HepG2 (cell line): Measurements from ENCODE around the gene BCL6B. TPM values are rescaled to one million over a fixed set of nuclear protein-coding genes. Genes with fewer than 3 reads are reported as not detected.

Source experiments
- ATAC-seq: fragments of 200-7000 bp; cut with Tn5 transposase; 3 replicates; pipeline ENCODE4 v1.9.1; 2020; ENCODE audit warnings: mild to moderate bottlenecking, moderate library complexity
- BruUV-seq: library from RNA; stranded (reverse); fragments of 400-500 nt; replicated peaks from 2 replicates; lab custom pipeline; 2021; lab: Mats Ljungman, UMichigan
- CTCF ChIA-PET: fragments of 300-600 bp; formaldehyde crosslinking; extraction: SDS; loops from one replicate; lab custom pipeline; 2021; ENCODE audit warnings: low total read pairs, inconsistent platforms, low intra/inter-chr PET ratio; lab: Yijun Ruan, JAX
- POLR2A ChIA-PET: fragments of 350-600 bp; sonication (Branson Sonifier 250); formaldehyde crosslinking; loops from one replicate; lab custom pipeline; 2020; ENCODE audit warnings: antibody characterized with exemption, inconsistent platforms; lab: Yijun Ruan, JAX
- DNase-seq: peaks from one replicate; pipeline ENCODE4 v3.0.0-alpha.2; 2015; ENCODE audit warnings: low spot score
- FAIRE-seq: peaks from 3 replicates; lab custom pipeline; 2011; peaks lifted over from hg19 to GRCh38; lab: Jason Lieb, UNC
- H2AFZ ChIP-seq: one replicate; pipeline ENCODE4 v1.6.1; 2011; ENCODE audit warnings: low read length, inconsistent platforms
- H3K27ac ChIP-seq: fragments of 300-600 bp; 3 replicates; pipeline ENCODE4 v1.8.0; 2011; ENCODE audit warnings: mixed run types, mild to moderate bottlenecking, mixed read lengths, low read length, inconsistent platforms; ENCODE audit not compliant: insufficient read depth; ENCODE audit errors: extremely low read length
- H3K27me3 ChIP-seq, 2 experiments: fragments of 200-600 bp in 1 of 2; 2 replicates in 1 of 2; 3 replicates in 1 of 2; pipeline versions ENCODE4 v1.6.0 to v1.8.0; 2011; ENCODE audit warnings: low read length in 2 of 2, mild to moderate bottlenecking in 2 of 2, moderate library complexity in 2 of 2, inconsistent platforms in 1 of 2; ENCODE audit not compliant: insufficient read depth in 2 of 2, control insufficient read depth in 1 of 2
- H3K36me3 ChIP-seq, 2 experiments: fragments of 200-600 bp in 1 of 2; replicated peaks in 1 of 2; 2 replicates in 1 of 2; 3 replicates in 1 of 2; pipeline versions ENCODE4 v1.5.1 to v1.8.0; 2011; ENCODE audit warnings: low read length in 2 of 2, inconsistent platforms in 1 of 2; ENCODE audit not compliant: insufficient read depth in 2 of 2, control insufficient read depth in 1 of 2
- H3K4me1 ChIP-seq: 2 replicates; pipeline ENCODE4 v1.5.1; 2012; ENCODE audit warnings: low read length, inconsistent platforms; ENCODE audit not compliant: insufficient read depth
- H3K4me2 ChIP-seq: 2 replicates; pipeline ENCODE4 v1.6.0; 2011; ENCODE audit warnings: low read depth, low read length, inconsistent platforms
- H3K4me3 ChIP-seq, 3 experiments: fragments of 200-600 bp in 1 of 3; sonication (generic), shearing (Covaris generic) in 1 of 3; replicated peaks in 1 of 3; 2 replicates each; pipeline ENCODE4 v1.5.1; 2011 to 2016; ENCODE audit warnings: low read length in 3 of 3, inconsistent platforms in 2 of 3, low read depth in 2 of 3, mild to moderate bottlenecking in 2 of 3, control low read depth in 1 of 3, mixed read lengths in 1 of 3; ENCODE audit not compliant: insufficient read depth in 1 of 3
- H3K79me2 ChIP-seq: one replicate; pipeline ENCODE4 v1.6.1; 2011; ENCODE audit warnings: low read length, inconsistent platforms; ENCODE audit not compliant: insufficient read depth
- H3K9ac ChIP-seq: 2 replicates; pipeline ENCODE4 v1.6.0; 2011; ENCODE audit warnings: mild to moderate bottlenecking, low read depth, low read length, inconsistent platforms; ENCODE audit not compliant: insufficient read depth
- H3K9me3 ChIP-seq: 2 replicates; pipeline ENCODE4 v1.5.1; 2012; ENCODE audit warnings: mild to moderate bottlenecking, low read length
- H4K20me1 ChIP-seq: 2 replicates; pipeline ENCODE4 v1.6.0; 2011; ENCODE audit warnings: inconsistent platforms, mild to moderate bottlenecking, low read length, moderate library complexity; ENCODE audit not compliant: insufficient read depth
- ATF2 ChIP-seq: sonication (generic); formaldehyde crosslinking; IDR thresholded peaks from 2 replicates; pipeline ENCODE4 v1.4.0; 2020; ENCODE audit warnings: missing genetic modification reagents
- FIP1L1 ChIP-seq: fragments of 200-400 bp; formaldehyde crosslinking; IDR thresholded peaks from 2 replicates; pipeline ENCODE4 v1.6.1; 2018; ENCODE audit warnings: low read depth, mild to moderate bottlenecking, low read length, moderate library complexity, borderline replicate concordance; ENCODE audit not compliant: insufficient read depth
- PAX8 ChIP-seq: sonication (generic); formaldehyde crosslinking; IDR thresholded peaks from 2 replicates; pipeline ENCODE4 v1.8.0; 2022; ENCODE audit warnings: mild to moderate bottlenecking, missing genetic modification reagents, borderline replicate concordance
- RXRA ChIP-seq: sonication (generic); formaldehyde crosslinking; IDR thresholded peaks from 2 replicates; pipeline ENCODE4 v1.5.1; 2020; ENCODE audit warnings: missing genetic modification reagents
- SMAD9 ChIP-seq: sonication (generic); formaldehyde crosslinking; IDR thresholded peaks from 2 replicates; pipeline ENCODE4 v1.5.1; 2020; ENCODE audit warnings: mild to moderate bottlenecking, missing genetic modification reagents
- SNRNP70 ChIP-seq: fragments of 200-400 bp; formaldehyde crosslinking; IDR thresholded peaks from 2 replicates; pipeline ENCODE4 v1.6.1; 2017; ENCODE audit warnings: mild to moderate bottlenecking, low read depth, low read length, moderate library complexity
- TGIF2 ChIP-seq: IDR thresholded peaks from 2 replicates; pipeline ENCODE4 v1.6.1; 2016; ENCODE audit warnings: control low read depth, missing compliant biosample characterization
- YEATS4 ChIP-seq: sonication (generic); formaldehyde crosslinking; IDR thresholded peaks from 2 replicates; pipeline ENCODE4 v1.4.0; 2020; ENCODE audit warnings: missing genetic modification reagents, borderline replicate concordance
- ZNF260 ChIP-seq: sonication (generic); formaldehyde crosslinking; IDR thresholded peaks from 2 replicates; pipeline ENCODE4 v1.4.0; 2020; ENCODE audit warnings: missing genetic modification reagents, low read depth, mild to moderate bottlenecking, borderline replicate concordance
- ZNF556 ChIP-seq: sonication (generic); formaldehyde crosslinking; IDR thresholded peaks from 2 replicates; pipeline ENCODE4 v1.4.0; 2020; ENCODE audit warnings: mild to moderate bottlenecking, missing genetic modification reagents, borderline replicate concordance
- ZNF644 ChIP-seq: IDR thresholded peaks from 2 replicates; pipeline ENCODE4 v1.6.1; 2016; ENCODE audit warnings: low read depth
- ZSCAN12 ChIP-seq: sonication (generic); formaldehyde crosslinking; IDR thresholded peaks from 2 replicates; pipeline ENCODE4 v1.9.0; 2021; ENCODE audit warnings: mild to moderate bottlenecking, missing genetic modification reagents
- WGBS: methylation state at CpG from one replicate; pipeline ENCODE4 v1.1.6; 2017; ENCODE audit warnings: low lambda C conversion rate; 5-methylcytosine and 5-hydroxymethylcytosine counted together
- in situ Hi-C: cut with HindIII; loops from 2 replicates; pipeline ENCODE4 v1.10.0; 2017; ENCODE audit warnings: low pct_unique_long_range_greater_than_20kb; ENCODE audit not compliant: extremely low pct_ligation_motif_present
- intact Hi-C: fragments of 100-400 bp; cut with micrococcal nuclease; formaldehyde crosslinking; loops from one replicate; pipeline ENCODE4 v1.10.0; 2022; ENCODE audit not compliant: unreplicated experiment
- polyA plus RNA-seq, 8 experiments: library from polyadenylated mRNA; depleted of rRNA in 3 of 8; stranded (reverse) in 7 of 8; unstranded in 1 of 8; fragments of >200 nt; fragmentation: Illumina TruSeq in 4 of 8; extraction: Trizol in 4 of 8; gene quantifications; 2 replicates each; pipeline versions ENCODE4 v1.2.1 to v1.2.3, GENCODE V29; 2011 to 2016; ENCODE audit warnings: low read depth in 4 of 8, missing spikeins in 1 of 8, mixed read lengths in 1 of 8; ENCODE audit not compliant: insufficient read depth in 1 of 8
- total RNA-seq, 5 experiments: library from RNA; depleted of rRNA; stranded (reverse); fragments of >200 nt; fragmentation: Illumina TruSeq; extraction: Trizol; gene quantifications; 2 replicates each; pipeline ENCODE4 v1.2.3, GENCODE V29; 2016; ENCODE audit warnings: low read depth in 1 of 5
- TF ChIP-seq, protein P1 (sequence below): sonication (generic); formaldehyde crosslinking; IDR thresholded peaks from 2 replicates; pipeline ENCODE4 v1.4.0; 2020; ENCODE audit warnings: missing genetic modification reagents
- TF ChIP-seq, protein P2 (sequence below): sonication (generic); formaldehyde crosslinking; IDR thresholded peaks from 2 replicates; pipeline ENCODE4 v1.4.0; 2020; ENCODE audit warnings: mild to moderate bottlenecking, missing genetic modification reagents

BCL6B gene
- total and polyA plus RNA-seq, 2 of the 13 experiments (the other 11 are each of a cell fraction or from before 2014, with no cell fraction given), result not detected

GRCh38 chr17:7064261-7064660, 41.4 kb downstream of the BCL6B start:
- Histone ChIP-seq H3K36me3 (no peaks in the 10 kb centered on the region), H3K4me3 (no peak overlapping the region), H4K20me1 (no peaks in the 10 kb centered on the region), H2AFZ (no peak overlapping the region), H3K79me2 (no peaks in the 10 kb centered on the region), H3K9ac (no peak overlapping the region), H3K4me2 (no peak overlapping the region), H3K9me3 (peaks cover 11% of the 10 kb centered on the region), H3K27ac (no peak overlapping the region), H3K27me3 (0 out of 5 replicates have a peak, but pooled peaks cover 0 to 9% of the 10 kb centered on the region in 2 experiments), H3K4me1 (peaks cover 1% of the 10 kb centered on the region)
- BruUV-seq, result no TSS peak
- ATAC-seq, result no peak; the same call in 2 of the 3 replicates
- in situ Hi-C loops (no loop called here), intact Hi-C loops (no loop called here)
- no peak for TF ChIP-seq FIP1L1
- TF ChIP-seq RXRA (CRISPR knock-in tag), result no peak
- no peak for DNase-seq
- ChIA-PET CTCF (no interaction called here), POLR2A (no interaction called here)
- 54% methylated on average over 4 of the region's 4 CpGs for WGBS
- no peak for FAIRE-seq

- POLR2A ChIA-PET, result no interaction called here
- no peaks in the 10 kb centered on the region for H3K36me3 ChIP-seq
- no peak for ATAC-seq
- no peak for FAIRE-seq
- H3K79me2 ChIP-seq, result no peaks in the 10 kb centered on the region
- BruUV-seq, result no TSS peak
- H3K9ac ChIP-seq, result no peak overlapping the region
- intact Hi-C loops (no loop called here), in situ Hi-C loops (no loop called here)
- H3K27ac ChIP-seq, result no peak overlapping the region
- H3K4me1 ChIP-seq, result no peaks in the 10 kb centered on the region
- H2AFZ ChIP-seq, result no peak overlapping the region
- H3K4me2 ChIP-seq, result no peak overlapping the region
- WGBS, result 0% methylated on average over 1 of the region's 1 CpG
- 0 out of 5 replicates have a peak, but pooled peaks cover 0 to 9% of the 10 kb centered on the region in 2 experiments for H3K27me3 ChIP-seq
- no peak overlapping the region for H3K4me3 ChIP-seq
- CTCF ChIA-PET, result no interaction called here
- H4K20me1 ChIP-seq, result no peaks in the 10 kb centered on the region
- DNase-seq, result no peak
- peaks cover 11% of the 10 kb centered on the region for H3K9me3 ChIP-seq
- TF ChIP-seq ZNF260 (CRISPR knock-in tag), result no peak
- no peak for TF ChIP-seq TGIF2
- TF ChIP-seq PAX8 (CRISPR knock-in tag), result no peak
- TF ChIP-seq, protein P1, sequence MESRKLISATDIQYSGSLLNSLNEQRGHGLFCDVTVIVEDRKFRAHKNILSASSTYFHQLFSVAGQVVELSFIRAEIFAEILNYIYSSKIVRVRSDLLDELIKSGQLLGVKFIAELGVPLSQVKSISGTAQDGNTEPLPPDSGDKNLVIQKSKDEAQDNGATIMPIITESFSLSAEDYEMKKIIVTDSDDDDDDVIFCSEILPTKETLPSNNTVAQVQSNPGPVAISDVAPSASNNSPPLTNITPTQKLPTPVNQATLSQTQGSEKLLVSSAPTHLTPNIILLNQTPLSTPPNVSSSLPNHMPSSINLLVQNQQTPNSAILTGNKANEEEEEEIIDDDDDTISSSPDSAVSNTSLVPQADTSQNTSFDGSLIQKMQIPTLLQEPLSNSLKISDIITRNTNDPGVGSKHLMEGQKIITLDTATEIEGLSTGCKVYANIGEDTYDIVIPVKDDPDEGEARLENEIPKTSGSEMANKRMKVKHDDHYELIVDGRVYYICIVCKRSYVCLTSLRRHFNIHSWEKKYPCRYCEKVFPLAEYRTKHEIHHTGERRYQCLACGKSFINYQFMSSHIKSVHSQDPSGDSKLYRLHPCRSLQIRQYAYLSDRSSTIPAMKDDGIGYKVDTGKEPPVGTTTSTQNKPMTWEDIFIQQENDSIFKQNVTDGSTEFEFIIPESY (CRISPR knock-in tag), result no peak
- TF ChIP-seq SMAD9 (CRISPR knock-in tag), result no peak
- TF ChIP-seq ATF2, result no peak
- no peak for TF ChIP-seq ZSCAN12
- TF ChIP-seq SNRNP70, result no peak
- TF ChIP-seq ZNF556, result no peak
- TF ChIP-seq ZNF644, result no peak
- no peak for TF ChIP-seq YEATS4 (CRISPR knock-in tag)
- TF ChIP-seq, protein P2, sequence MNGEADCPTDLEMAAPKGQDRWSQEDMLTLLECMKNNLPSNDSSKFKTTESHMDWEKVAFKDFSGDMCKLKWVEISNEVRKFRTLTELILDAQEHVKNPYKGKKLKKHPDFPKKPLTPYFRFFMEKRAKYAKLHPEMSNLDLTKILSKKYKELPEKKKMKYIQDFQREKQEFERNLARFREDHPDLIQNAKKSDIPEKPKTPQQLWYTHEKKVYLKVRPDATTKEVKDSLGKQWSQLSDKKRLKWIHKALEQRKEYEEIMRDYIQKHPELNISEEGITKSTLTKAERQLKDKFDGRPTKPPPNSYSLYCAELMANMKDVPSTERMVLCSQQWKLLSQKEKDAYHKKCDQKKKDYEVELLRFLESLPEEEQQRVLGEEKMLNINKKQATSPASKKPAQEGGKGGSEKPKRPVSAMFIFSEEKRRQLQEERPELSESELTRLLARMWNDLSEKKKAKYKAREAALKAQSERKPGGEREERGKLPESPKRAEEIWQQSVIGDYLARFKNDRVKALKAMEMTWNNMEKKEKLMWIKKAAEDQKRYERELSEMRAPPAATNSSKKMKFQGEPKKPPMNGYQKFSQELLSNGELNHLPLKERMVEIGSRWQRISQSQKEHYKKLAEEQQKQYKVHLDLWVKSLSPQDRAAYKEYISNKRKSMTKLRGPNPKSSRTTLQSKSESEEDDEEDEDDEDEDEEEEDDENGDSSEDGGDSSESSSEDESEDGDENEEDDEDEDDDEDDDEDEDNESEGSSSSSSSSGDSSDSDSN (CRISPR knock-in tag), result no peak
Observed at GRCh38 chr17:7067198-7067597, 44.3 kb downstream of the BCL6B start.
